Right atrium auricular region (tissue), 2 donors: ENCODE measurements around the gene HCN3. TPM values are rescaled to one million over a fixed set of nuclear protein-coding genes. Genes with fewer than 3 reads are reported as not detected.
"Not testable (repeated sequence)": the region's sequence is repeated elsewhere in the genome, so short reads cannot be mapped to it uniquely, and the experiment has no call there.

ENCODE experiments used
- DNase-seq: peaks from one replicate; pipeline ENCODE4 v3.0.0-alpha.2; 2019; ENCODE audit warnings: low spot score
- H3K27ac ChIP-seq, 2 donors: fragments of 200-600 bp; sonication (generic); 1 replicate in 1 of 2; 2 replicates in 1 of 2; pipeline ENCODE4 v1.5.1; 2016 to 2019
- H3K27me3 ChIP-seq, 2 donors: fragments of 200-600 bp; sonication (generic); one replicate each; pipeline versions ENCODE4 v1.5.1 to v1.6.0; 2017 to 2019
- H3K36me3 ChIP-seq: fragments of 200-600 bp; sonication (generic); one replicate; pipeline ENCODE4 v1.5.1; 2016
- H3K4me1 ChIP-seq, 2 donors: fragments of 200-600 bp; sonication (generic); one replicate each; pipeline versions ENCODE4 v1.5.1 to v1.6.0; 2017 to 2019
- H3K4me3 ChIP-seq, 2 donors: fragments of 200-600 bp; sonication (generic); 1 replicate in 1 of 2; 2 replicates in 1 of 2; pipeline ENCODE4 v1.5.1; 2017 to 2019; ENCODE audit warnings: mild to moderate bottlenecking in 1 of 2, moderate library complexity in 1 of 2
- H3K9me3 ChIP-seq, 2 donors: fragments of 200-600 bp; sonication (generic); one replicate each; pipeline ENCODE4 v1.5.1; 2019
- CTCF ChIP-seq, 2 donors: fragments of 200-600 bp; sonication (generic); IDR thresholded peaks; one replicate each; pipeline ENCODE4 v1.5.1; 2019; ENCODE audit warnings: antibody characterized with exemption in 2 of 2
- total RNA-seq, 2 donors: library from RNA; depleted of rRNA; stranded (reverse); fragments of >200 nt; gene quantifications; one replicate each; pipeline ENCODE4 v1.1.0, GENCODE V29; 2016

The HCN3 gene
- total RNA-seq, result under 1 TPM; 0.35 to 0.41 TPM

- TF ChIP-seq CTCF (IDR thresholded peaks at IDR 0.05), result peak; percentile 72 to 88
- H3K4me1 ChIP-seq, result peaks cover 0 to 28% of the 10 kb centered on the region in 2 donors
- no peaks in the 10 kb centered on the region for H3K36me3 ChIP-seq
- H3K4me3 ChIP-seq, result peak within 1 kb of the TSS; percentile 61 to 80
- no peaks in the 10 kb centered on the region for H3K9me3 ChIP-seq
- peak within 1 kb of the TSS; percentile 63 to 79 for H3K27ac ChIP-seq
- H3K27me3 ChIP-seq, result no peaks in the 10 kb centered on the region
- DNase-seq, result peak; percentile 97
Measured at GRCh38 chr1:155277070-155277901, at the start of gene HCN3. HCN3 (plus strand) TSS chr1:155277463; CDS start chr1:155277591, 128 bp downstream.

GRCh38 chr1:155228096-155228427 is 49.2 kb upstream of the HCN3 start:
- Histone ChIP-seq H3K27me3 (no peaks in the 10 kb centered on the region), H3K4me1 (peaks cover 0 to 26% of the 10 kb centered on the region in 2 donors), H3K27ac (peak overlapping the region; percentile 77 to 88), H3K36me3 (no peaks in the 10 kb centered on the region), H3K4me3 (peak overlapping the region in 1 of 2 donors; percentile 63), H3K9me3 (no peaks in the 10 kb centered on the region)
- no peak for TF ChIP-seq CTCF (IDR thresholded peaks at IDR 0.05)
- no peak for DNase-seq

GRCh38 chr1:155231302-155231701 is 46.0 kb upstream of the HCN3 start:
- not testable (repeated sequence) for H3K4me3 ChIP-seq, H3K36me3 ChIP-seq, H3K27ac ChIP-seq, H3K27me3 ChIP-seq, DNase-seq, H3K9me3 ChIP-seq
- peaks cover 0 to 24% of the 10 kb centered on the region in 2 donors for H3K4me1 ChIP-seq

GRCh38 chr1:155232001-155232978 is 45.0 kb upstream of the HCN3 start:
- Histone ChIP-seq H3K4me1 (peaks cover 0 to 17% of the 10 kb centered on the region in 2 donors), H3K27ac (peak overlapping the region in 1 of 2 donors; percentile 51)
- not testable (repeated sequence) for H3K27me3 ChIP-seq, H3K36me3 ChIP-seq, H3K9me3 ChIP-seq, H3K4me3 ChIP-seq, DNase-seq

- not testable (repeated sequence) for H3K27me3 ChIP-seq, H3K4me3 ChIP-seq, DNase-seq, H3K9me3 ChIP-seq, H3K27ac ChIP-seq
- Histone ChIP-seq H3K4me1 (peaks cover 0 to 12% of the 10 kb centered on the region in 2 donors), H3K36me3 (peaks cover 10% of the 10 kb centered on the region)
Measured at GRCh38 chr1:155233502-155233901, 43.8 kb upstream of the HCN3 start.

- H3K4me1 ChIP-seq, result peaks cover 0 to 16% of the 10 kb centered on the region in 2 donors
- DNase-seq, H3K27ac ChIP-seq, H3K27me3 ChIP-seq, H3K4me3 ChIP-seq, H3K9me3 ChIP-seq: not testable (repeated sequence)
- peaks cover 10% of the 10 kb centered on the region for H3K36me3 ChIP-seq
Measured at GRCh38 chr1:155235375-155235774, 41.9 kb upstream of the HCN3 start.

GRCh38 chr1:155236451-155236850 is 40.8 kb upstream of the HCN3 start:
- Histone ChIP-seq H3K27me3 (no peaks in the 10 kb centered on the region), H3K4me1 (peaks cover 0 to 23% of the 10 kb centered on the region in 2 donors), H3K36me3 (peaks cover 10% of the 10 kb centered on the region), H3K4me3 (no peak overlapping the region), H3K9me3 (no peaks in the 10 kb centered on the region), H3K27ac (no peak overlapping the region)
- no peak for DNase-seq
- no peak for TF ChIP-seq CTCF (IDR thresholded peaks at IDR 0.05)
